H9 (cell line): ENCODE results near the gene TNIP2. TPM values are rescaled to one million over a fixed set of nuclear protein-coding genes. Genes with fewer than 3 reads are reported as not detected.
"Not testable (repeated sequence)": the region's sequence is repeated elsewhere in the genome, so short reads cannot be mapped to it uniquely, and the experiment has no call there.

ENCODE experiments used
- DNase-seq: peaks from one replicate; pipeline ENCODE4 v3.0.0-alpha.2; 2017
- H2AFZ ChIP-seq: one replicate; pipeline ENCODE4 v1.6.1; 2013; ENCODE audit warnings: mild to moderate bottlenecking, low read length, control low read depth, moderate library complexity
- H2AK5ac ChIP-seq: 2 replicates; pipeline ENCODE4 v1.6.1; 2013; ENCODE audit warnings: low read length, control low read depth, mixed read lengths; ENCODE audit not compliant: insufficient read length
- H2BK120ac ChIP-seq: one replicate; pipeline ENCODE4 v1.6.1; 2013; ENCODE audit warnings: low read depth, mild to moderate bottlenecking, low read length, control low read depth, inconsistent platforms; ENCODE audit not compliant: poor library complexity, severe bottlenecking
- H2BK12ac ChIP-seq: 2 replicates; pipeline ENCODE4 v1.6.1; 2013; ENCODE audit warnings: low read length, control low read depth, mixed read lengths, low read depth; ENCODE audit not compliant: insufficient read length
- H2BK15ac ChIP-seq: 2 replicates; pipeline ENCODE4 v1.6.1; 2013; ENCODE audit warnings: low read depth, low read length, control low read depth
- H2BK20ac ChIP-seq: one replicate; pipeline ENCODE4 v1.6.1; 2013; ENCODE audit warnings: low read depth, mild to moderate bottlenecking, low read length, control low read depth, inconsistent platforms; ENCODE audit not compliant: poor library complexity, severe bottlenecking
- H2BK5ac ChIP-seq: 2 replicates; pipeline ENCODE4 v1.6.1; 2013; ENCODE audit warnings: low read length, control low read depth, mixed read lengths; ENCODE audit not compliant: insufficient read length
- H3K14ac ChIP-seq: 2 replicates; pipeline ENCODE4 v1.6.1; 2013; ENCODE audit warnings: low read length, control low read depth; ENCODE audit not compliant: insufficient read depth
- H3K18ac ChIP-seq: 2 replicates; pipeline ENCODE4 v1.6.1; 2013; ENCODE audit warnings: low read depth, mild to moderate bottlenecking, mixed read lengths, low read length, control low read depth; ENCODE audit not compliant: insufficient read length
- H3K23ac ChIP-seq: 2 replicates; pipeline ENCODE4 v1.6.1; 2013; ENCODE audit warnings: low read length, control low read depth, mixed read lengths, low read depth; ENCODE audit not compliant: insufficient read length
- H3K23me2 ChIP-seq: 2 replicates; pipeline ENCODE4 v1.6.1; 2013; ENCODE audit warnings: low read depth, mild to moderate bottlenecking, mixed read lengths, low read length, control low read depth; ENCODE audit not compliant: insufficient read length, poor library complexity, severe bottlenecking
- H3K27ac ChIP-seq: 2 replicates; pipeline ENCODE4 v1.5.1; 2013; ENCODE audit warnings: low read length, control low read depth, mixed read lengths, low read depth; ENCODE audit not compliant: insufficient read length
- H3K27me3 ChIP-seq: 2 replicates; pipeline ENCODE4 v1.6.1; 2013; ENCODE audit warnings: low read length, control low read depth, inconsistent platforms; ENCODE audit not compliant: insufficient read depth
- H3K4ac ChIP-seq: 2 replicates; pipeline ENCODE4 v1.6.1; 2013; ENCODE audit warnings: low read depth, mild to moderate bottlenecking, control low read depth, inconsistent platforms, low read length, moderate library complexity
- H3K4me1 ChIP-seq: 2 replicates; pipeline ENCODE4 v1.6.1; 2013; ENCODE audit warnings: low read length, control low read depth, inconsistent platforms; ENCODE audit not compliant: insufficient read depth
- H3K4me2 ChIP-seq: 2 replicates; pipeline ENCODE4 v1.6.1; 2013; ENCODE audit warnings: low read length, control low read depth, mixed read lengths; ENCODE audit not compliant: insufficient read length, insufficient read depth
- H3K56ac ChIP-seq: 2 replicates; pipeline ENCODE4 v1.6.1; 2013; ENCODE audit warnings: low read depth, mild to moderate bottlenecking, mixed read lengths, low read length, control low read depth; ENCODE audit not compliant: insufficient read length
- H3K79me1 ChIP-seq: 2 replicates; pipeline ENCODE4 v1.6.1; 2013; ENCODE audit warnings: low read depth, mild to moderate bottlenecking, moderate library complexity, low read length, control low read depth, inconsistent platforms; ENCODE audit not compliant: insufficient read depth, poor library complexity, severe bottlenecking
- H3K79me2 ChIP-seq: 2 replicates; pipeline ENCODE4 v1.6.1; 2013; ENCODE audit warnings: low read length, control low read depth, inconsistent platforms; ENCODE audit not compliant: insufficient read depth
- H3K9ac ChIP-seq: 2 replicates; pipeline ENCODE4 v1.6.1; 2013; ENCODE audit warnings: low read length, control low read depth, mixed read lengths; ENCODE audit not compliant: insufficient read length; ENCODE audit errors: extremely low read depth
- H3K9me3 ChIP-seq: one replicate; pipeline ENCODE4 v1.6.1; 2013; ENCODE audit warnings: low read depth, low read length, inconsistent platforms; ENCODE audit not compliant: control insufficient read depth
- H3T11ph ChIP-seq: one replicate; pipeline ENCODE4 v1.6.1; 2013; ENCODE audit warnings: mild to moderate bottlenecking, low read length, control low read depth, inconsistent platforms
- H4K20me1 ChIP-seq: one replicate; pipeline ENCODE4 v1.6.1; 2013; ENCODE audit not compliant: control insufficient read depth, insufficient read length, insufficient read depth
- H4K5ac ChIP-seq: 2 replicates; pipeline ENCODE4 v1.6.1; 2013; ENCODE audit warnings: low read depth, mild to moderate bottlenecking, mixed read lengths, low read length, control low read depth; ENCODE audit not compliant: insufficient read length
- H4K8ac ChIP-seq: replicated peaks from 2 replicates; pipeline ENCODE4 v1.6.1; 2013; ENCODE audit warnings: low read length, control low read depth, mixed read lengths, low read depth; ENCODE audit not compliant: insufficient read length
- H4K91ac ChIP-seq: 2 replicates; pipeline ENCODE4 v1.6.1; 2013; ENCODE audit warnings: low read depth, mild to moderate bottlenecking, moderate library complexity, mixed read lengths, low read length, control low read depth; ENCODE audit not compliant: insufficient read length
- H3K27ac Mint-ChIP-seq, 3 experiments: 2 replicates in 2 of 3; 3 replicates in 1 of 3; pipeline ENCODE4 v1.8.0; 2020 to 2021; ENCODE audit warnings: mixed read lengths in 3 of 3, mild to moderate bottlenecking in 1 of 3, moderate library complexity in 1 of 3
- H3K27me3 Mint-ChIP-seq: 2 replicates; pipeline ENCODE4 v1.8.0; 2021; ENCODE audit warnings: low read depth, mild to moderate bottlenecking, moderate library complexity, mixed read lengths
- H3K36me3 Mint-ChIP-seq, 3 experiments: 2 replicates in 2 of 3; 3 replicates in 1 of 3; pipeline ENCODE4 v1.8.0; 2020 to 2021; ENCODE audit warnings: low read depth in 3 of 3, mixed read lengths in 3 of 3; ENCODE audit not compliant: insufficient read depth in 1 of 3
- H3K4me1 Mint-ChIP-seq, 2 experiments: 2 replicates each; pipeline ENCODE4 v1.8.0; 2020; ENCODE audit warnings: mixed read lengths in 2 of 2
- H3K4me3 Mint-ChIP-seq, 2 experiments: 2 replicates in 1 of 2; 3 replicates in 1 of 2; pipeline ENCODE4 v1.8.0; 2020 to 2021; ENCODE audit warnings: mild to moderate bottlenecking in 2 of 2, mixed read lengths in 2 of 2, moderate library complexity in 1 of 2
- H3K9me3 Mint-ChIP-seq, 2 experiments: 2 replicates in 1 of 2; 3 replicates in 1 of 2; pipeline ENCODE4 v1.8.0; 2020; ENCODE audit warnings: mild to moderate bottlenecking in 2 of 2, mixed read lengths in 2 of 2, moderate library complexity in 1 of 2
- CTCF ChIP-seq: fragments of 200-600 bp; sonication (generic); conservative IDR thresholded peaks from 3 replicates; pipeline ENCODE4 v1.8.0; 2021; ENCODE audit warnings: antibody characterized with exemption, mild to moderate bottlenecking
- WGBS: extraction: QIAGEN DNeasy Blood & Tissue Kit; methylation state at CpG from one replicate; pipeline ENCODE4 v1.1.7; 2013; ENCODE audit warnings: missing lambda C conversion rate, low lambda C conversion rate, mixed read lengths; ENCODE audit not compliant: insufficient read length; ENCODE audit errors: extremely low coverage; 5-methylcytosine and 5-hydroxymethylcytosine counted together
- total RNA-seq: library from RNA; stranded (reverse); gene quantifications from 2 replicates; pipeline ENCODE4 v1.2.1, GENCODE V29; 2021

TNIP2 gene
- total RNA-seq, 1 experiment from 2014 or later: 44.7 TPM

- no peak overlapping the region for H3K4me3 Mint-ChIP-seq
- H3K27ac Mint-ChIP-seq: no peak overlapping the region
- H3K27me3 ChIP-seq: no peaks in the 10 kb centered on the region
These were observed 7.4 kb upstream of the TNIP2 start for GRCh38 chr4:2763511-2763967.

GRCh38 chr4:2762486-2763370, 6.6 kb upstream of the TNIP2 start:
- not testable (repeated sequence) for H2BK120ac ChIP-seq, H4K8ac ChIP-seq, H2BK5ac ChIP-seq, H3K14ac ChIP-seq, H3T11ph ChIP-seq, H3K79me1 ChIP-seq, H2AK5ac ChIP-seq, H3K27me3 Mint-ChIP-seq, H3K9me3 ChIP-seq, H3K4me3 Mint-ChIP-seq, H4K91ac ChIP-seq, H2AFZ ChIP-seq, H3K4me1 ChIP-seq, H3K23ac ChIP-seq, H3K23me2 ChIP-seq, H4K5ac ChIP-seq, H2BK15ac ChIP-seq, H3K4me2 ChIP-seq, H3K27me3 ChIP-seq, H4K20me1 ChIP-seq, DNase-seq, H3K4ac ChIP-seq, H3K18ac ChIP-seq, H3K27ac ChIP-seq, H3K27ac Mint-ChIP-seq, H3K79me2 ChIP-seq, H2BK20ac ChIP-seq, H2BK12ac ChIP-seq, H3K9ac ChIP-seq, H3K56ac ChIP-seq
- Mint-ChIP-seq H3K4me1 (peaks cover 12 to 17% of the 10 kb centered on the region in 2 experiments), H3K9me3 (peaks cover 12 to 21% of the 10 kb centered on the region in 2 experiments; a peak in 4 of 5 replicates), H3K36me3 (peaks cover 0 to 13% (median 9%) of the 10 kb centered on the region in 3 experiments; a peak in 4 of 7 replicates)
- WGBS: no CpG with 5 or more reads among the region's 42 CpGs

More at GRCh38 chr4:2763511-2763967, 7.4 kb upstream of the TNIP2 start:
- H4K91ac ChIP-seq: no peak overlapping the region
- H4K8ac ChIP-seq: no peak overlapping the region
- H4K5ac ChIP-seq: no peak overlapping the region
- no peak overlapping the region for H3K23ac ChIP-seq
- no peak overlapping the region for H2AFZ ChIP-seq
- H2BK12ac ChIP-seq: no peak overlapping the region
- no peak for DNase-seq
- no peak overlapping the region for H2AK5ac ChIP-seq
- H3K4me2 ChIP-seq: peak overlapping the region; percentile 30
- no CpG with 5 or more reads among the region's 23 CpGs for WGBS
- H3K79me2 ChIP-seq: no peaks in the 10 kb centered on the region
- peaks cover 0 to 13% (median 9%) of the 10 kb centered on the region in 3 experiments; a peak in 4 of 7 replicates for H3K36me3 Mint-ChIP-seq
- TF ChIP-seq CTCF: no peak
- peaks cover 12 to 21% of the 10 kb centered on the region in 2 experiments; a peak in 4 of 5 replicates for H3K9me3 Mint-ChIP-seq
- H3K4me1 ChIP-seq: no peaks in the 10 kb centered on the region
- H3K27me3 Mint-ChIP-seq: peaks cover 2% of the 10 kb centered on the region
- no peak overlapping the region for H3K4ac ChIP-seq
- H2BK15ac ChIP-seq: no peak overlapping the region
- H2BK120ac ChIP-seq: no peak overlapping the region
- H2BK20ac ChIP-seq: no peak overlapping the region
- H2BK5ac ChIP-seq: no peak overlapping the region
- peaks cover 15 to 21% of the 10 kb centered on the region in 2 experiments for H3K4me1 Mint-ChIP-seq
- no peak overlapping the region for H3K56ac ChIP-seq
- no peaks in the 10 kb centered on the region for H3K9me3 ChIP-seq
- H3K79me1 ChIP-seq: no peaks in the 10 kb centered on the region
- no peak overlapping the region for H3K18ac ChIP-seq
- no peaks in the 10 kb centered on the region for H3K23me2 ChIP-seq
- H3T11ph ChIP-seq: no peak overlapping the region
- H4K20me1 ChIP-seq: no peaks in the 10 kb centered on the region
- H3K27ac ChIP-seq: no peak overlapping the region
- no peak overlapping the region for H3K9ac ChIP-seq
- no peak overlapping the region for H3K14ac ChIP-seq
